Left renal pelvis (tissue), 4 donors: ENCODE measurements around the gene COP1. TPM values are rescaled to one million over a fixed set of nuclear protein-coding genes. Genes with fewer than 3 reads are reported as not detected.
A peak's percentile ranks its signal among the peaks of the same experiment; 100 is the strongest.
"Not testable (repeated sequence)": the region's sequence is repeated elsewhere in the genome, so short reads cannot be mapped to it uniquely, and the experiment has no call there.

ENCODE experiments used
- DNase-seq, 4 donors: peaks; one replicate each; pipeline ENCODE4 v3.0.0-alpha.2; 2013; ENCODE audit warnings: low read depth in 4 of 4, low spot score in 3 of 4
- polyA plus RNA-seq, 4 donors: library from polyadenylated mRNA; unstranded; fragments of 120-200 nt; gene quantifications; one replicate each; pipeline ENCODE4 v1.2.1, GENCODE V29; 2013; ENCODE audit not compliant: insufficient read length in 4 of 4

The COP1 gene
- polyA plus RNA-seq, 4 donors: 53.1 to 69.0 (median 59.4) TPM

DNA sequence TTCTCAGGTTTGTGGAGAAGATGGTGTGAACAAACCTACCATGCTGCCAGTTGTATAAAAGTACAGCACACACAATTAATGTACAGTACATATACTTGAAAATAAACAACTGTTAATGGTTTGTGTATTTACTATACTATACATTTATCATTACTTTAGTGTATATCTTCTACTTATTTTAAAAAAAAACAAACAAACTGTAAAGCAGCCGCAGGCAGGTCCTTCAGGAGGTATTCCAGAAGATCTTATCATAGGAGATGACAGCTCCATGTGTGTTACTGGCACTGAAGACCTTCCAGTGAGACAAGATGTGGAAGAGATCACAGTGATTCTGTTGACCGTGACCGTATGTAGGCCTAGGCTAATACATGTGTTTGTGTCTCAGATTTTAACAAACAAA is 155.7 kb downstream of the COP1 start:
- no peak for DNase-seq

DNA sequence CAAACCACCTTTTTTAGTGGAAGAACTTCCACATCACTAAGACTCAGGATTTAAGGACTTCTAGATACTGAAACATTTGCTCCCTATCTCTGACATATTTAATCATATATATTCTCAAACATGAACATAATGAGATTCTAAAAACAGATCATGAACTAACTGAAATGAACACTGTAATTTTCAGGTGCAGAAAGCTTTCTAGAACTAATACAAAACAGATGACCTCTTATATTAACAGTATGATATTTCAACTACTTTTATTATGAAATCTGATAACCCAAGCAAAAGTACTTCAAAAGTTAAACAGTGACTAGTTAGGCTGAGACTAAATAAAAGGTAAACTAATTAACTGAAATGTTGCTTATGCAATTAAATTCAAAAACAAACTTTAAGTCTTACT is 157.5 kb downstream of the COP1 start:
- DNase-seq: no peak

GRCh38 chr1:176046926-176047325 is 160.2 kb downstream of the COP1 start:
- DNase-seq: no peak

- DNase-seq: no peak
These were observed 163.5 kb downstream of the COP1 start for GRCh38 chr1:176043537-176043936.

GRCh38 chr1:176033881-176034280 is 173.2 kb downstream of the COP1 start:
- peak in 1 of 4 donors; percentile 5 for DNase-seq

DNA sequence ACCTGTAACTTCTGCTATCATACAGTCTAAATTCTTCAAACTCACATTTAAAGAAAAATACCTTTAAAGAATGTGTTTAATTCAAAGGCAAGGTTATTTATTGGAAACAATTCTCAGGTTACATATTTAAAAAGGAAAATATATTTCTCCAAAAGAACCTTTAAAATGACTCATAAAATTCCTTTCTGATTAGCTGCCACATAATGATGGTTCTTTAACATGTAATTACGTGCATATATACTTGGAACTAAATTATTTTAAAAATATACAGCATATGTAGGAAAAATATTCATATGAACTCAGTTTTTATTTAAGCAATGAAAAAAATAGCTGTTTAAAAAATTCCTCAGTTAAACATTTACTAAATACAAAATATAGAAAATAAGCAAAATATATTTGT is 173.6 kb downstream of the COP1 start:
- DNase-seq: no peak

DNA sequence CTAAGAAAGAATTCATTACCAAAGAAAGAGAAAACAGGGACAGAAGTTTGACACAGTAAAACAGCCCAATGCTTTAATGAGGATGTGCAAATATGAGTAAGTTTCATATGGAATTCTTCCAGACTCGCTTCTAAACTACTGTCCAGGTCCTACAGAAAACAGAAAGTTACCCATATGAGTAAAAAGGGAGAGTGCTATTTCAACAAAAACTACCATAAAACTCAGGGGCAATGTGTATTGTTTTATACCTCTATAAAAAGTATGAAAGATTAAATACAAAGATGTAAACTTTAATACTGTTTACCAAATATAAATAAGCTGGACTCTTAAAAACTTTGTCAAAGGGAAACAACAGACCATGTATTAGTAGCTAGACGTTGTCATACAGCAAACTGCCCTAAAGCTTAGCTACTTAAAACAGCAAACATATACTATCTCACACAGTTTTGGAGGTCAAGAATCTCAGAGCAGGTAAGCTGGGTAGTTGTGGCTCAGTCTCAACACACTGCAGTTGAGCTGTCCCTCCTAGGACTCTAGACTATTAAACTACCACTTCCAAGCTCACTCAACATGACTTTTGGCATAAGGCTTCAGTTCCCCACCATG is 174.9 kb downstream of the COP1 start:
- DNase-seq: no peak

DNA sequence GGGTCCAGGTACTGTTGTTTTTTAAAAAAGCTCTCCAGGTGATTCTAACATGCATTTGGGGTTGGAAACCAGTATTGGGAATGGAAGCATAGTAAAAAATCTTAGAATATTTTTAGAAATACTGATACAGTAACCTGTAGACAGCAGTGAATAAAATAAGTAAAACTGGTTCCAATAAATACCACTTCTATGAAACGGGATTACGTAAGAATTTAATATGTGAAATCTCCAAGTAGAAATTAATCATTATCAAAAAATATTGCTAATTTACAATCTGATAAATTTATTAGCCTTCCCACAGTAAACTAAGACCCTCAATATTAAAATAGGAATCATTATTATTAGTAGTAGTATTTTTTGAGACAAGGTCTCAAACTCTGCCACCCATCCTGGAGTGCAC is 177.5 kb downstream of the COP1 start:
- DNase-seq: no peak

- DNase-seq: no peak
These were observed 177.9 kb downstream of the COP1 start for GRCh38 chr1:176029155-176029554.

- DNase-seq: not testable (repeated sequence)
These were observed 179.2 kb downstream of the COP1 start for GRCh38 chr1:176027934-176028333.

- DNase-seq: no peak
These were observed 184.5 kb downstream of the COP1 start for GRCh38 chr1:176022574-176022973.

DNA sequence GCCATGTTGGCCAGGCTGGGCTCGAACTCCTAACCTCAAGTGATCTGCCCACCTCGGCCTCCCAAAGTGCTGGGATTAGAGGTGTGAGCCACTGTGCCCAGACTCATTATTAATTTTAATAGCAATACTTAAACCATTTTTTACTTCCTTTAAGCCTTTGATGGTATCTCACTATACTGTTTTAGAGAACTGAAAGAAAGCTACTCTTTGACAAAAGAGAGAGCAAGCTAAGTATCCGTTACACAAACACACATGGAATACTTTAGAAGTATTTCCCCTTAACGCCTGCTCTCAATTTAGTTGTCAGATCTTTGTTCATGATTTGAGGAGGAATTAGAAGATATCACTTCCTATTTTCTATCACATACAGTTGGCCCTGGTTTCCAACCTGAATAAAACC is 189.4 kb downstream of the COP1 start:
- DNase-seq: no peak

DNA sequence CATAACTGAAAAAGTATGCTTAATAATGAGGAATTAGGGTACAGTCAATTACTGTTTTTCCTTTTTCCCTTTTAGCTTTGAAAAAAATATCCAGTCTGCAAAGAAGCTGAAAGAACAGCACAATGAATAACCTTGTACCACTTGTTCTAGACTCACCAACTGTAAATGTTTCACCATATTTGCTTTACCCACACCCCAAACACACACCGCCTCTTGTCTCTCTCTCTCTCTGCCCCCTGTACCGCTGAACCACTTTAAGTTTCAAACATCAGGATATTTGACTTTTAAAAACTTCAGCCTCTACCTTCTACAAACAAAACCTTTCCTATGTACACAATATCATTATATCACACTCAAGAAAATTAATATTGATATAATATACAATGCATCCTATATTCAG is 197.1 kb downstream of the COP1 start:
- no peak for DNase-seq

- DNase-seq: not testable (repeated sequence)
These were observed 199.2 kb downstream of the COP1 start for GRCh38 chr1:176007756-176008389.

DNA sequence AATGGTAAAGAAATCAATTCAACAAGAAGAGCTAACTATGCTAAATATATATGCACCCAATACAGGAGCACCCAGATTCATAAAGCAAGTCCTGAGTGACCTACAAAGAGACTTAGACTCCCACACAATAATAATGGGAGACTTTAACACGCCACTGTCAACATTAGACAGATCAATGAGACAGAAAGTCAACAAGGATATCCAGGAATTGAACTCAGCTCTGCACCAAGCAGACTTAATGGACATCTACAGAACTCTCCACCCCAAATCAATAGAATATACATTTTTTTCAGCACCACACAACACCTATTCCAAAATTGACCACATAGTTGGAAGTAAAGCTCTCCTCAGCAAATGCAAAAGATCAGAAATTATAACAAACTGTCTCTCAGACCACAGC is 212.4 kb downstream of the COP1 start:
- not testable (repeated sequence) for DNase-seq

- not testable (repeated sequence) for DNase-seq
These were observed 214.3 kb downstream of the COP1 start for GRCh38 chr1:175992825-175993224.

DNA sequence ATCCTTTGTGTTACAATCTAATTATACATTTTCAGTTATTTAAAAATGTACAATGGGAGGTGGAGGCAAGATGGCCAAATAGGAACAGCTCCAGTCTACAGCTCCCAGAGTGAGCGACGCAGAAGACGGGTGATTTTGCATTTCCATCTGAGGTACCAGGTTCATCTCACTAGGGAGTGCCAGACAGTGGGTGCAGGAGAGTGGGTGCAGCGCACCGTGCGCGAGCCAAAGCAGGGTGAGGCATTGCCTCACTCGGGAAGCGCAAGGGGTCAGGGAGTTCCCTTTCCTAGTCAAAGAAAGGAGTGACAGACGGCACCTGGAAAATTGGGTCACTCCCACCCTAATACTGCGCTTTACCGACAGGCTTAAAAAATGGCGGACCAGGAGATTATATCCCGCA is 214.9 kb downstream of the COP1 start:
- DNase-seq: not testable (repeated sequence)

- DNase-seq: no peak
These were observed 222.3 kb downstream of the COP1 start for GRCh38 chr1:175984813-175985212.

DNA sequence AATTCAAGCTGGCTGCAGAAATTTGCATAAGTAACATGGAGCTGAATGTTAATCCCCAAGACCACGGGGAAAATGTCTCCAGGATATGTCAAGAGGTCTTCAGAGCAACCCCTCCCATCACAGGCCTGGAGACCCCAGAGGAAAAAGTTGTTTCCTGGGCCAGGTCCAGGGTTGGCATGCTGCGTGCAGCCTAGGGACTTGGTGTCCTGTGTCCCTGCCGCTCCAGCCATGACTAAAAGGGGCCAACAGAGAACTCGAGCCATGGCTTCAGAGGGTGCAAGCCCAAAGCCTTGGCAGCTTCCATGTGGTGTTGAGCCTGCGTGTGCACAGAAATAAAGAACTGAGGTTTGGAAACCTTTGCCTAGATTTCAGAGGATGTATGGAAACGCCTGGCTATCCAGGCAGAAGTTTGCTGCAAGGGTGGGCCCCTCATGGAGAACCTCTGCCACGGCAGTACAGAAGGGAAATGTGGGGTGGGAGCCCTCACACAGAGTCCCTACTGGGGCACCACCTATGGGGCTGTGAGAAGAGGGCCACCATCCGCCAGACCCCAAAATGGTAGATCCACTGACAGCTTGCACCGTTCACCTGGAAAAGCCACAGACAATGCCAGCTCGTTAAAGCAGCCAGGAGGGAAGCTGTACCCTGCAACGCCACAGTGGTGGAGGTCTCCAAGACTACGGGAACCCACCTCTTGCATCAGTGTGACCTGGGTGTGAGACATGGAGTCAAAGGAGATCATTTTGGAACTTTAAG is 222.9 kb downstream of the COP1 start:
- no peak for DNase-seq

DNA sequence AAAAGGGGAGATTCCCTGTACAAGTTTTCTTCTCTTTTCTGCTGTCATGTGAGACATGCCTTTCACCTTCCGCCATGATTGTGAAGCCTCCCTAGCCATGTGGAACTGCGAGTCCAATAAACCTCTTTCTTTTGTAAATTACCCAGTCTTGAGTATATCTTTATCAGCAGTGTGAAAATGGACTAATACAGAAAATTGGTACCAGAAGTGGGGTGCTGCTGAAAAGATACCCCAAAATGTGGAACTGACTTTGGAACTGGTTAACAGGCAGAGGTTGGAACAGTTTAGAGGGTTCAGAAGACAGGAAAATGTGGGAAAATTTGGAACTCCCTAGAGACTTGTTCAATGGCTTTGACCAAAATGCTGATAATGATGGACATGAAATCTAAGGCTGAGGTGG is 223.7 kb downstream of the COP1 start:
- not testable (repeated sequence) for DNase-seq

GRCh38 chr1:175981128-175981527 is 226.0 kb downstream of the COP1 start:
- DNase-seq: no peak

- no peak for DNase-seq
These were observed 228.2 kb downstream of the COP1 start for GRCh38 chr1:175978926-175979325.
